IMR-90 (cell line): ENCODE data around the gene BYSL. TPM values are rescaled to one million over a fixed set of nuclear protein-coding genes. Genes with fewer than 3 reads are reported as not detected.

Experiments used
- ATAC-seq: fragments of 200-7000 bp; cut with Tn5 transposase; 2 replicates; pipeline ENCODE4 v1.9.1; 2020; ENCODE audit warnings: low read depth, mild to moderate bottlenecking, moderate library complexity
- BruUV-seq: library from RNA; stranded (reverse); fragments of 400-500 nt; replicated peaks from 2 replicates; lab custom pipeline; 2021; lab: Mats Ljungman, UMichigan
- CTCF ChIA-PET: fragments of 300-600 bp; formaldehyde crosslinking; extraction: SDS; loops from one replicate; lab custom pipeline; 2021; ENCODE audit warnings: antibody characterized with exemption; lab: Yijun Ruan, JAX
- POLR2A ChIA-PET: fragments of 300-600 bp; sonication (Branson Sonifier 250); formaldehyde crosslinking; loops from one replicate; lab custom pipeline; 2022; ENCODE audit warnings: antibody characterized with exemption; ENCODE audit not compliant: unreplicated experiment; lab: Charles Lee
- DNase-seq: peaks from one replicate; pipeline ENCODE4 v3.0.0; 2013
- H2AFZ ChIP-seq: replicated peaks from 2 replicates; pipeline ENCODE3; 2013; ENCODE audit warnings: low read length, mild to moderate bottlenecking; ENCODE audit not compliant: poor library complexity
- H2AK5ac ChIP-seq: 2 replicates; pipeline ENCODE4 v1.6.1; 2013; ENCODE audit warnings: low read depth, low read length, inconsistent platforms
- H2AK9ac ChIP-seq: replicated peaks from 2 replicates; pipeline ENCODE3; 2013; ENCODE audit warnings: mild to moderate bottlenecking, low read depth, low read length, moderate library complexity; ENCODE audit not compliant: poor library complexity
- H2BK120ac ChIP-seq: 2 replicates; pipeline ENCODE4 v1.6.1; 2013; ENCODE audit warnings: low read depth, low read length, inconsistent platforms
- H2BK15ac ChIP-seq: 3 replicates; pipeline ENCODE4 v1.6.1; 2013; ENCODE audit warnings: low read depth, low read length, inconsistent platforms
- H2BK20ac ChIP-seq: 2 replicates; pipeline ENCODE4 v1.6.1; 2013; ENCODE audit warnings: low read depth, mild to moderate bottlenecking, inconsistent platforms, low read length, moderate library complexity
- H2BK5ac ChIP-seq: 2 replicates; pipeline ENCODE4 v1.6.1; 2013; ENCODE audit warnings: mild to moderate bottlenecking, low read depth, low read length, inconsistent platforms; ENCODE audit not compliant: poor library complexity, severe bottlenecking
- H3K14ac ChIP-seq: replicated peaks from 2 replicates; pipeline ENCODE4 v1.6.1; 2013; ENCODE audit warnings: low read depth, low read length, inconsistent platforms
- H3K18ac ChIP-seq: 2 replicates; pipeline ENCODE4 v1.6.1; 2013; ENCODE audit warnings: low read depth, low read length, control low read depth
- H3K23ac ChIP-seq: 2 replicates; pipeline ENCODE4 v1.6.1; 2013; ENCODE audit warnings: low read depth, low read length, inconsistent platforms
- H3K27ac ChIP-seq: 2 replicates; pipeline ENCODE4 v1.5.1; 2013; ENCODE audit warnings: mild to moderate bottlenecking, control low read depth, low read length; ENCODE audit not compliant: insufficient read depth
- H3K27me3 ChIP-seq: 2 replicates; pipeline ENCODE4 v1.6.1; 2013; ENCODE audit warnings: low read length; ENCODE audit not compliant: control insufficient read depth, insufficient read depth
- H3K36me3 ChIP-seq: 2 replicates; pipeline ENCODE4 v1.6.1; 2013; ENCODE audit warnings: low read length, mixed read lengths; ENCODE audit not compliant: control insufficient read depth, insufficient read depth
- H3K4ac ChIP-seq: 2 replicates; pipeline ENCODE4 v1.6.1; 2013; ENCODE audit warnings: low read depth, low read length, inconsistent platforms
- H3K4me1 ChIP-seq: 2 replicates; pipeline ENCODE4 v1.6.1; 2013; ENCODE audit warnings: low read length, mixed read lengths; ENCODE audit not compliant: control insufficient read depth, insufficient read depth
- H3K4me2 ChIP-seq: 2 replicates; pipeline ENCODE4 v1.6.1; 2013; ENCODE audit warnings: low read depth, mild to moderate bottlenecking, control low read depth, low read length, moderate library complexity
- H3K4me3 ChIP-seq: 2 replicates; pipeline ENCODE4 v1.5.1; 2013; ENCODE audit warnings: low read depth, mild to moderate bottlenecking, control low read depth, low read length, moderate library complexity; ENCODE audit not compliant: insufficient read depth
- H3K56ac ChIP-seq: 2 replicates; pipeline ENCODE4 v1.6.1; 2013; ENCODE audit warnings: low read length, inconsistent platforms; ENCODE audit not compliant: insufficient read depth; ENCODE audit errors: extremely low read depth
- H3K79me1 ChIP-seq, 2 experiments: 2 replicates each; pipeline ENCODE4 v1.6.1; 2013; ENCODE audit warnings: low read length in 2 of 2, inconsistent platforms in 1 of 2, low read depth in 1 of 2
- H3K9ac ChIP-seq: 2 replicates; pipeline ENCODE4 v1.6.1; 2013; ENCODE audit warnings: low read depth, low read length, control low read depth
- H3K9me1 ChIP-seq: 2 replicates; pipeline ENCODE4 v1.6.1; 2013; ENCODE audit warnings: low read length, inconsistent platforms; ENCODE audit not compliant: insufficient read depth
- H3K9me3 ChIP-seq: 2 replicates; pipeline ENCODE4 v1.6.1; 2013; ENCODE audit warnings: low read length; ENCODE audit not compliant: control insufficient read depth, insufficient read depth
- H4K20me1 ChIP-seq: 2 replicates; pipeline ENCODE4 v1.6.1; 2013; ENCODE audit warnings: low read length, inconsistent platforms; ENCODE audit not compliant: insufficient read depth
- H4K5ac ChIP-seq: 2 replicates; pipeline ENCODE4 v1.6.1; 2013; ENCODE audit warnings: mild to moderate bottlenecking, low read depth, low read length, control low read depth
- H4K8ac ChIP-seq, 2 experiments: 2 replicates each; pipeline ENCODE4 v1.6.1; 2013; ENCODE audit warnings: low read depth in 2 of 2, low read length in 2 of 2, control low read depth in 1 of 2, inconsistent platforms in 1 of 2
- H4K91ac ChIP-seq: 2 replicates; pipeline ENCODE4 v1.6.1; 2013; ENCODE audit warnings: low read depth, low read length, inconsistent platforms; ENCODE audit not compliant: insufficient read depth
- FOS ChIP-seq: fragments of 150-350 bp; IDR thresholded peaks from 2 replicates; pipeline ENCODE4 v1.6.1; 2016; ENCODE audit warnings: low read depth, low read length
- POLR2A ChIP-seq: IDR thresholded peaks from 2 replicates; pipeline ENCODE4 v1.6.1; 2012; ENCODE audit warnings: mild to moderate bottlenecking, low read depth, low read length
- SMC3 ChIP-seq: fragments of 150-350 bp; IDR thresholded peaks from 2 replicates; pipeline ENCODE4 v1.6.1; 2016; ENCODE audit warnings: low read depth, mild to moderate bottlenecking, antibody characterized with exemption, low read length, moderate library complexity
- WGBS, 2 experiments: methylation state at CpG; one replicate each; pipeline versions ENCODE4 v1.1.5 to v1.1.7; 2013; ENCODE audit warnings: missing lambda C conversion rate in 2 of 2; ENCODE audit not compliant: insufficient read length in 1 of 2; ENCODE audit errors: extremely low coverage in 2 of 2; 5-methylcytosine and 5-hydroxymethylcytosine counted together
- dilution Hi-C: fragments of 300-500 bp; cut with HindIII; formaldehyde crosslinking; loops from one replicate; pipeline ENCODE4 v1.14.3; 2018; ENCODE audit warnings: low sequenced_read_pairs; ENCODE audit not compliant: unreplicated experiment
- in situ Hi-C: fragments of 300-500 bp; cut with MboI; formaldehyde crosslinking; loops from 3 replicates; pipeline ENCODE4 v1.14.3; 2019; ENCODE audit warnings: low sequenced_read_pairs, inconsistent platforms, mixed read lengths
- intact Hi-C: fragments of 100-400 bp; cut with micrococcal nuclease; formaldehyde crosslinking; loops from 2 replicates; pipeline ENCODE4 v1.10.0; 2022
- polyA plus RNA-seq, 3 experiments: library from polyadenylated mRNA; depleted of rRNA; stranded (reverse); fragments of >200 nt; gene quantifications; 2 replicates each; pipeline ENCODE4 v1.2.3, GENCODE V29; 2012; ENCODE audit warnings: low replicate concordance in 1 of 3
- total RNA-seq: library from RNA; depleted of rRNA; stranded (reverse); fragments of >200 nt; gene quantifications from 2 replicates; pipeline ENCODE4 v1.2.3, GENCODE V29; 2012
- TF ChIP-seq, protein P1 (sequence below): fragments of 150-350 bp; IDR thresholded peaks from 2 replicates; pipeline ENCODE4 v1.6.1; 2016; ENCODE audit warnings: low read depth, mild to moderate bottlenecking, low read length, moderate library complexity, borderline replicate concordance
- TF ChIP-seq, protein P2 (sequence below): conservative IDR thresholded peaks from 2 replicates; pipeline ENCODE4 v1.5.1; 2012; ENCODE audit warnings: mild to moderate bottlenecking, low read depth, low read length, improper control_type of control experiment

BYSL gene
- total and polyA plus RNA-seq, 2 of the 4 experiments (the other 2 are of a cell fraction), result 26.7 to 36.3 TPM

DNA sequence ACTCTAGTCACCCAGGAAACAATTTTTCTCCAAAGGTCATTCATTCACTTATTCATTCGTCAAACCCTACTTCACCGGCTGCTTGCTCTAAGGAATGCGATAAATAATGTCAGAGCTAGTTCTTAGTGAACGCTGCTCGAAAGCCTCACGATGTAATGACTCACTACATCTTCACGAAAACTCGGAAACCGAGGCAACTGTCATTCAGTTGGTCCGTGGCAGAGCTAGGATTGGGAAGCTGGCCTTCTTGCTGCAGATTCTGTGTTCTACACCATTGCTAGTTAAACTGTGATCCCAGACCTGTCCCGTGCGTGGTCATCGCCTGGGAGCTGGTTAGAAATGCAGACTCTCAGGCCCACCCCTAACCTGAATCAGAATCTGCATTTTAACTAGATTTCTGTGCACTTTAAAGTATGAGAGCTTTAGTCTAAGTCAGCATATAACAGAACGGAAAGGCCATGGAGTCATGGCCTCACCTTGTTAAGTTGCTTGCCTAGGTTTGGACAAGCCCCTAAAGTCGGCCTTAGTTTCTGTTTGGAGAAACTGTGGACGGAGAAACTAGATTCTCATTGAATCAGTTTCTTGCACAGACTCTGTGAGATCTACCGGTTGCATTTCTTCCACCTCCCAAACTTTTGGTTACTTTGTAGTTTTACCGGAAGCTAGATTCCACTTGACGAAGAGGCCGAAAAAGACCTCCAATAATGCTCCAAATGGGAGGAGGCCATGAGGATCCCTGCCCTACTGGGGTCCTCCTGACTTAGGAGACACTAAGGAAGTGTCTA, 21.0 kb downstream of the BYSL start:
- Histone ChIP-seq H2AK9ac (peak overlapping the region; percentile 99), H3K4ac (peak overlapping the region; percentile 89), H3K14ac (peak overlapping the region; percentile 84), H2BK120ac (peak overlapping the region; percentile 51), H3K4me3 (peak overlapping the region; percentile 46), H4K8ac (peak overlapping the region; percentile 39 to 89), H3K9me1 (peaks cover 16% of the 10 kb centered on the region; the same call in 1 of the 2 replicates), H3K9me3 (no peaks in the 10 kb centered on the region), H3K27ac (peak overlapping the region; percentile 69), H2AK5ac (peak overlapping the region; percentile 33), H2BK15ac (peak overlapping the region; percentile 6; the same call in 1 of the 3 replicates), H3K79me1 (peaks cover 9 to 39% of the 10 kb centered on the region in 2 experiments; a peak in 3 of 4 replicates), H3K4me2 (peak overlapping the region; percentile 76), H3K18ac (peak overlapping the region; percentile 25), H3K9ac (peak overlapping the region; percentile 80), H4K91ac (peak overlapping the region; percentile 24), H3K36me3 (0 out of 2 replicates have a peak, but pooled peaks cover 2% of the 10 kb centered on the region), H2BK5ac (peak overlapping the region; percentile 79), H2BK20ac (peak overlapping the region; percentile 50; the same call in 1 of the 2 replicates), H2AFZ (peak overlapping the region; percentile 91), H3K56ac (peak overlapping the region; percentile 74), H4K20me1 (peaks cover 28% of the 10 kb centered on the region), H3K27me3 (no peaks in the 10 kb centered on the region), H3K23ac (peak overlapping the region; percentile 49), H3K4me1 (peaks cover 27% of the 10 kb centered on the region), H4K5ac (peak overlapping the region; percentile 56)
- WGBS, 2 experiments, result 39% methylated on average over 8 of the region's 20 CpGs; no CpG with 5 or more reads in 1 of the 2 experiments
- no TSS peak for BruUV-seq
- in situ Hi-C loops, result no loop called here
- intact Hi-C loops, result no loop called here
- DNase-seq (peak; percentile 88), ATAC-seq (peak; percentile 24; the same call in 1 of the 2 replicates)
- dilution Hi-C loops, result no loop called here
- ChIA-PET POLR2A (no interaction called here), CTCF (interaction anchor here (0.6 to 0.7 kb wide), 2 partner anchors 47 to 102 kb away, joined by 3 to 4 read pairs; no protein-coding TSS in a partner anchor)
- TF ChIP-seq SMC3 (no peak), FOS (peak; percentile 23; the same call in 1 of the 2 replicates), POLR2A (0 out of 2 replicates have a peak, but pooled peaks have one; percentile 13)
- TF ChIP-seq, protein P1, sequence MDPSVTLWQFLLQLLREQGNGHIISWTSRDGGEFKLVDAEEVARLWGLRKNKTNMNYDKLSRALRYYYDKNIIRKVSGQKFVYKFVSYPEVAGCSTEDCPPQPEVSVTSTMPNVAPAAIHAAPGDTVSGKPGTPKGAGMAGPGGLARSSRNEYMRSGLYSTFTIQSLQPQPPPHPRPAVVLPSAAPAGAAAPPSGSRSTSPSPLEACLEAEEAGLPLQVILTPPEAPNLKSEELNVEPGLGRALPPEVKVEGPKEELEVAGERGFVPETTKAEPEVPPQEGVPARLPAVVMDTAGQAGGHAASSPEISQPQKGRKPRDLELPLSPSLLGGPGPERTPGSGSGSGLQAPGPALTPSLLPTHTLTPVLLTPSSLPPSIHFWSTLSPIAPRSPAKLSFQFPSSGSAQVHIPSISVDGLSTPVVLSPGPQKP, result no peak
- TF ChIP-seq, protein P2, sequence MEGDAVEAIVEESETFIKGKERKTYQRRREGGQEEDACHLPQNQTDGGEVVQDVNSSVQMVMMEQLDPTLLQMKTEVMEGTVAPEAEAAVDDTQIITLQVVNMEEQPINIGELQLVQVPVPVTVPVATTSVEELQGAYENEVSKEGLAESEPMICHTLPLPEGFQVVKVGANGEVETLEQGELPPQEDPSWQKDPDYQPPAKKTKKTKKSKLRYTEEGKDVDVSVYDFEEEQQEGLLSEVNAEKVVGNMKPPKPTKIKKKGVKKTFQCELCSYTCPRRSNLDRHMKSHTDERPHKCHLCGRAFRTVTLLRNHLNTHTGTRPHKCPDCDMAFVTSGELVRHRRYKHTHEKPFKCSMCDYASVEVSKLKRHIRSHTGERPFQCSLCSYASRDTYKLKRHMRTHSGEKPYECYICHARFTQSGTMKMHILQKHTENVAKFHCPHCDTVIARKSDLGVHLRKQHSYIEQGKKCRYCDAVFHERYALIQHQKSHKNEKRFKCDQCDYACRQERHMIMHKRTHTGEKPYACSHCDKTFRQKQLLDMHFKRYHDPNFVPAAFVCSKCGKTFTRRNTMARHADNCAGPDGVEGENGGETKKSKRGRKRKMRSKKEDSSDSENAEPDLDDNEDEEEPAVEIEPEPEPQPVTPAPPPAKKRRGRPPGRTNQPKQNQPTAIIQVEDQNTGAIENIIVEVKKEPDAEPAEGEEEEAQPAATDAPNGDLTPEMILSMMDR, result no peak
